ENCODE measurements around the gene PLK5.
"Not testable (repeated sequence)": the region's sequence is repeated elsewhere in the genome, so short reads cannot be mapped to it uniquely, and the experiment has no call there.

The PLK5 gene

GRCh38 chr19:1526066-1526778, 2.3 kb downstream of the PLK5 start:
- no peak for DNase-seq

- DNase-seq: no peak
These were observed 3.2 kb downstream of the PLK5 start for GRCh38 chr19:1526979-1527649.

GRCh38 chr19:1527650-1528309, 3.9 kb downstream of the PLK5 start:
- no peak for DNase-seq

GRCh38 chr19:1528596-1529429, 4.9 kb downstream of the PLK5 start:
- DNase-seq: no peak

- DNase-seq: no peak
These were observed 5.5 kb downstream of the PLK5 start for GRCh38 chr19:1529430-1529816.

GRCh38 chr19:1530856-1531255, 7.0 kb downstream of the PLK5 start:
- DNase-seq: not testable (repeated sequence)

GRCh38 chr19:1531587-1531986, 7.7 kb downstream of the PLK5 start:
- no peak for DNase-seq

- DNase-seq: no peak
These were observed 8.1 kb downstream of the PLK5 start for GRCh38 chr19:1532003-1532402.

- DNase-seq: no peak
These were observed 9.8 kb downstream of the PLK5 start for GRCh38 chr19:1533510-1534150.

GRCh38 chr19:1534972-1535371, 11.1 kb downstream of the PLK5 start:
- no peak for DNase-seq

GRCh38 chr19:1535699-1536098, 11.8 kb downstream of the PLK5 start:
- DNase-seq: not testable (repeated sequence)

- DNase-seq: no peak
These were observed 15.1 kb downstream of the PLK5 start for GRCh38 chr19:1538978-1539377.

- DNase-seq: not testable (repeated sequence)
These were observed 15.9 kb downstream of the PLK5 start for GRCh38 chr19:1539749-1540148.

GRCh38 chr19:1540365-1540925, 16.6 kb downstream of the PLK5 start:
- peak; percentile 67 for DNase-seq

GRCh38 chr19:1549332-1549945, 25.6 kb downstream of the PLK5 start:
- DNase-seq: no peak

- no peak for DNase-seq
These were observed 27.5 kb downstream of the PLK5 start for GRCh38 chr19:1551068-1552040.

GRCh38 chr19:1553415-1553814, 29.5 kb downstream of the PLK5 start:
- DNase-seq: no peak

- no peak for DNase-seq
These were observed 31.1 kb downstream of the PLK5 start for GRCh38 chr19:1554968-1555367.

- DNase-seq: no peak
These were observed 31.9 kb downstream of the PLK5 start for GRCh38 chr19:1555487-1556389.

All from femur (tissue), 1 donor.